HG03457 (cell line): ENCODE results near the gene RNGTT.
"Not testable (repeated sequence)": the region's sequence is repeated elsewhere in the genome, so short reads cannot be mapped to it uniquely, and the experiment has no call there.

Source experiments
- ATAC-seq: cut with Tn5 transposase; IDR thresholded peaks from one replicate; pipeline ENCODE4 v1.9.1; 2021; ENCODE audit warnings: moderate number of reproducible peaks; ENCODE audit not compliant: unreplicated experiment

RNGTT gene

GRCh38 chr6:88914895-88915598, 48.4 kb downstream of the RNGTT start:
- ATAC-seq = no peak

DNA sequence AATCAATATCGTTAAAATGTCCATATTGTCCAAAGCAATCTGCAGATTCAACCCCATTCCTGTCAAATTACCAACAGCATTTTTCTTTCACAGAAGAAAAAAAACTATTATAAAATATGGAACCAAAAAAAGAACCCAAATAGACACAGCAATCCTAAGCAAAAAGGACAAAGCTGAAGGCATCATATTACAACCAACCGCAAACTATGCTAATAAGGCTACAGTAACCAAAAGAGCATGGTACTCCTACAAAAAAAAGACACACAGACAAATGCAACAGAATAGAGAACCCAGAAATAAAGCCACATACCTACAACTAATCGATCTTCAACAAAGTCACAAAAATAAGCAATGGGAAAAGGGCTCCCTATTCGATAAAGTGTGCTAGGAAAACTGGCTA, 49.2 kb downstream of the RNGTT start:
- no peak for ATAC-seq

GRCh38 chr6:88913471-88913870, 49.9 kb downstream of the RNGTT start:
- no peak for ATAC-seq

GRCh38 chr6:88910922-88911778, 52.3 kb downstream of the RNGTT start:
- ATAC-seq = no peak

DNA sequence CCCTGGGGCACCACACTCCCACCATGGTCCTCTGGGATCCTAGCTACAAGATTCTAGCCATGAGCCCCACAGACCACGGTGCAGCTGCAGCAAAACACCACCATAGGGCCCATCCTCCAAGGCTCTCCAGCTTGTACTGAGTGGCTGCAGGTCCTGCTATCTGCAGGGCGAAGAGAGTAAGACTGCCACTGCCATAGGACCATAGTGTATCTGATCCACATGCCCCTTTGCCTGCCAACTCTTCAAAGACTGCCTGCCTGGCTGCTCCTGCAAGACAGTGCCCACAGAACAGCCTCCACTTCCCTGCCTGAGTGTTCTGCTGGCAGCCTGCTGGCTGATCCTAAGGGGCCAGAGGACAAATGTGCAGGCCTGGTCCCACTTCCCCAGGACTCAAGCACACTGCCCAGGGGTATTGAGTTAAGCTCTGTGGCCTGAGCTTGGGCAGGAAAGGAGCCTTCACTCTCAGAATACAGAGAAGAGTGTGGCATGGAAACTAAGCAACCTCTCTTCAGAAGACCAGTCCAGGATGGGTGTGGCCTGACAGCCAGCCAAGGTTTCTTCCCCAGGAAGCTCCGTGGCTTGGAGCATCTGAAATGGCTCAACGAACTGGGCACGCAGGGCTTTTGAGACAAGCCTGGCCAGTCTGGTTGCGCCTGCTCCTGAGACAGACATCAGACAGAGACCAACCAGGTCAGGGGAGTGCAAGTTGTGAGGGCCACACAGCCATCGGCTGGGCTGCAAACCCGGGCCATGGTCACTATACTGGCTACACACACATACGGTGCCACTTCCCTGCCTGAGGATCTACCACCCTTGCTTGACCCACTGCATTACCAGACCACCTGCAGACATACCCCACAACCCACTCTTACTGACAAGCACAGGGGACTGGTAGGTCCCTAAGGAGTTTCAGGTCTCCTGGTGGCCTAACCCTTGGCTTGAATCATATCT, 54.5 kb downstream of the RNGTT start:
- ATAC-seq = no peak

GRCh38 chr6:88907148-88907547, 56.3 kb downstream of the RNGTT start:
- ATAC-seq = not testable (repeated sequence)

DNA sequence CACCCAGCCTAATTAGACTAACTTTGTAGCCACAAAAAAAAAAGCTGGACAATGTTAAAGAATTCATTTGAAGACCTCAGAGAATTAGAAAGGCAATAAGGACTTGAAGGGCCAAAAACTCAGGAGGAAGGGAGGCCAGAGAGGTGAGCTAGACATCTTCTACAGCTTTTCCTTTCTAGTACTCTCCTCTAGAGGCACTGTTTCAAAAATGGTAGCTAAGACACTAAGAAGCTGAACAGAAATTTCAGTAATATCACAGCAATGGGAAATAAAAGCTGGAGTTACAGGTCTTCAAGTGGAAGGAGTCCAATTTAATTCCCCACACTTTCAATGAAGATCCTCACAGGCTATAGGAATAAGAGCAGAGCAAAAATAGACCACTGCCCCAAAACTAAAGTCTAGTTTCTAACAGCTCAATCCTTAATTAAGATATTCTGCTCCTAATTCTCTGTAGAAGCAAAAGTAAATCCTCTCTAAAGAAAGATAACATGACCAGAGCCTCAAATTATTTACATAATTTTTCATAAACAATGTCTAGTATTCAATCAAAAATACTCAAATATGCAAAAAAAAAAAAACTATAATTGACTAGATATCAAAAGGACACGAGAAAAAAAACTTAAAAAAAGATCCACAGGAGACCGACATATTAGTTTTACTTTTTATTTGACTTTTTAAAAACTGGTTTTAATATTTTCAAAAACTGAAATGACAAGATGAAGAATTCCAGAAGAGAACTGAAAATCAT, 63.7 kb downstream of the RNGTT start:
- ATAC-seq = no peak

DNA sequence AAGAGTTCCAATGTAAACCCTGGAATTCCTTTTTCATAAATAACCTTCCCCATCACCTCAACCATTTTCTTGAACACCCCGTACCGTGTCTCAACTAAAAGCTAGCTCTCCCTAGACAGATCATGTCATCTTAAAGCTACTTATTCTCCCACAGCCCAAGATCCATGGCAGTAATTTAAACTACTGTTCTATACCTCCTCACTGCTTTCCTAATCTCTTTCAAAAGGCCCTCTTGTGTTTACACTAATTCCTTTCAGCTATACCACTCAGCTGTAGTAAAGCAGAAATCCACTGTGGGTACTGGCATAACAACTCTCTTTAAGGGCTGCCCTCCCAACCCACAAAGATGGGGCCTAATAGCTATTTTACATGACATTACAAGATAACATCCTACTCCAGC, 67.5 kb downstream of the RNGTT start:
- no peak for ATAC-seq

- no peak for ATAC-seq
These were observed 72.3 kb downstream of the RNGTT start for GRCh38 chr6:88890860-88891845.

DNA sequence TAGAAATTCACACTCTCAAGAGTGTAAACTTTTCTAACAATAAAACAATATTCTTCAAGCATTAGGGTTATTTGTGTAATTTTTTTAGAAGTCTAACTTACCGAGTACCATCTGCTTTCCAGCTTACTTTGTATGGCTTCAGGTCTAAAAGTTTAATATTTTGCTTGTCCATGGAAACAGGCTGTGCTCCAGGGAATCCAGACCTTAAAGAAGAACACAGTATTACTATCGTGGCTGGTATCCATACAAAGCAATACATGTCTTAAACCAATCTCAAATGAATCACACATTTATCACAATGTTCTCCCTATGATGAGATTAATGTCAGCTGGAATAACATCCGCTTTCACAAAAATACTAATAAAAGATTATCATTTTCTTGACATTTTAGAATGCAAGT, 73.0 kb downstream of the RNGTT start:
- no peak for ATAC-seq

GRCh38 chr6:88884361-88884760, 79.1 kb downstream of the RNGTT start:
- ATAC-seq = no peak

DNA sequence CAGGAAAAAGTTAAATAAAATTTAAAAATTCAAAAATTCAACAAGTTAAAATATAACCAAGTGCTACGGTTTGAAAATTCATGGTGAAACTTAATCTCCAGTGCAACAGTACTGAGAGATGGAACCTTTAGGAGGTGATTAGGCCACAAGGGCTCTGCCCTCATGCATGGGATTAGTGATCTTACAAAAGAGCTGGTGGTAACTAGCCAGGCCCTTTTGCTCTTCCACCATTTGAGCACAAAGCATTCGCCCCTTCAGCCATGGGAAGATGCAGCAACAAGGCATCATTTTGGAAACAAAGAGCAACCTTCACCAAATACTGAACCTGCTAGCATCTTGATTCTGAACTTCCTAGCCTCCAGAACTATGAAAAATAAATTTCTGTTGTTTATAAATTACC, 80.9 kb downstream of the RNGTT start:
- no peak for ATAC-seq

DNA sequence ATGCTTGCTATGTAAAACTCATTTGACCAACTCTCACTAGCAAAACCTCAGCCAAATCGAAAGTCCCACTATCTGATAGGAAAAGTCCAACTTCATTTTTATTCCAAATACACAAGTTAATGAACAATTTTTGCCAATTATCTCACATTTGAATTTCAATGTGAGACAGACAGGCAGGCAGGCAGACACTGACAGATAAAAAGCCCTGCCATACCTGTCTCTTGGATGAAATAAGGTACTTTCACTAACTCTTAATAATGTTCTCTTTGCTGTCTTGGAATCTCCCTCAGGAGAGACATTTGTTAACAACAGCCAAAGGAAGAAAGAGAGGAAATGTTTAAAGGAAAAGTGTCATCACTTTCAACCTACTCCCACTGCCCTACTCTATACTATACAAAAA, 82.0 kb downstream of the RNGTT start:
- no peak for ATAC-seq

DNA sequence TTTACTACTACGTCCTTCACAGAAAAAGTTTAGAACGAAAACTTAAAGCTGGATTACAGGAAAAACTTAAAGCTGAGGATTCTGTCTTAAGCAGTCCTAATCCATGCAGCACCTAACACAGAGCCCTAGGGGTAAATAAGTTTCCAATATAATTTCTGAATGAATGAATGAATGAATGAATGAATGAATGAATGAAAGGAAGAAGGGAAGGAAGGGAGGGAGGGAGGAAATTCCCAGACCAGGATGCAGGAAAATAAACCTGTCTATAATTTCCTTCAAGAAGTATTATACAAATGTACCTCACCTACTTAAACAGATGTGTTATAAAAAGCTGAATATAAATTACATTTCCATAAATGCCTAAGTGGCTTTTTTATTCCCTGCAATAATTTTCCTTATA, 83.4 kb downstream of the RNGTT start:
- ATAC-seq = no peak

DNA sequence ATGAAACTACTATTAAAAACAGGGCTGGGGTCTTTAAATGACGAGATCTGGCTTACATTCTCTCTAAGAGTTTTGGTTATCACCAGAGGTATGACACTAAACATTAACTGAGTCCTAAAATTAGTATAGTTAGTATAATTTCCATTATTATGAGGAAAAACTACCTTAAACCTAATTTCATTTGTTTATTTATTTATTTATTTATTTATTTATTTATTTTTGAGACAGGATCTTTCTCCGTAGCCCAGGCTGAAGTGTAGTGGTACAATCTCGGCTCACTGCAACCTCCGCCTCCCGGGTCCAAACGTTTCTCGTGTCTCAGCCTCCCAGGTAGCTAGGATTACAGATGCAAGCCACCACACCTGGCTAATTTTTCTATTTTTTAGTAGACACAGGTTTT, 85.5 kb downstream of the RNGTT start:
- ATAC-seq = no peak

DNA sequence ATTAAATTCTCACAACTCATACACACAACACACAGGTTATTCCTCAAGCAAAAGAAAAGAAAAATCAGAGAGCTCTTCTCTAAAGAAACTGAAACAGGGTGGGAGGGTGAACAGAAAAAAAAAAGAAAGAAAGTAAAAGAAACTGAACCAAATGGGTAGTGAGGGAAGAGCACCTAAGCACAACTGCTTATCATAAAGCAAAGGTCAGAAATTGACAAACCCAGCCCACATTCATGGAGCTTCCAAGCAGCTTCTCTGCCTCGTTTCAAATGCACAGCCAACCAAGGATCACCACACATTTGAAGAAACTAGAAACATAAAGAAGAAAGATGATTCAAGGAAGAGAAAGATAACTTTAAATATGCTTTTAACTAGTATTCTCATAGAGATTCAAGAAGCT, 90.5 kb downstream of the RNGTT start:
- no peak for ATAC-seq

DNA sequence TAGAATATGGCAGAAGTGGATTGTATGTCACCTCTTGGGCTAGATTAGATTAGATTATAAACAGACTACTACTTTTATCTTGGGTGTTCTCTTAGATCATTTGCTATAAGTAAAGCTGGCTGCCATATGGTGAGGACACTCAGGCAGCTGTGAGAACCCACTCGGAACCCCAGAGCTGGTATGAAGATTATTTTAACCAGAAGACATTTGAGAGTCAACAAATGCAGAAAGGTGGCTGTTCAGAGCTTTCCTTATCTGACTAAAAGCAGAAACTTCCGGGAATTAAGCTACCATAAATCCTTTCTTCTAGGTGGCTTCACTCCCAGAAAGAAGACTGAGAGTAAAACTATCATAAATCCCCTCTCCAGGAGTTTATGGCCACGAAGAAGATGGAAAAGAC, 91.9 kb downstream of the RNGTT start:
- no peak for ATAC-seq

- no peak for ATAC-seq
These were observed 92.6 kb downstream of the RNGTT start for GRCh38 chr6:88870717-88871330.
